BE2C (cell line): ENCODE measurements around the gene CYB561A3.

Experiments used
- DNase-seq: peaks from one replicate; pipeline ENCODE4 v3.0.0-alpha.2; 2020
- H3K27me3 ChIP-seq: fragments of 250-450 bp; sonication (Bioruptor Pico); 2 replicates; pipeline ENCODE4 v1.5.1; 2020; ENCODE audit warnings: mild to moderate bottlenecking
- H3K36me3 ChIP-seq: fragments of 250-450 bp; sonication (Bioruptor Pico); 2 replicates; pipeline ENCODE4 v1.5.1; 2020; ENCODE audit warnings: mild to moderate bottlenecking
- H3K4me1 ChIP-seq: fragments of 250-450 bp; sonication (Bioruptor Pico); 2 replicates; pipeline ENCODE4 v1.5.1; 2020
- H3K4me3 ChIP-seq: 2 replicates; pipeline ENCODE4 v1.5.1; 2011; ENCODE audit warnings: low read depth, low read length
- H3K9me3 ChIP-seq: fragments of 250-450 bp; sonication (Bioruptor Pico); 2 replicates; pipeline ENCODE4 v1.5.1; 2020
- TF ChIP-seq, protein P1 (sequence below): IDR thresholded peaks from 2 replicates; pipeline ENCODE4 v1.5.1; 2012; ENCODE audit warnings: mild to moderate bottlenecking, low read depth, low read length

The CYB561A3 gene

DNA sequence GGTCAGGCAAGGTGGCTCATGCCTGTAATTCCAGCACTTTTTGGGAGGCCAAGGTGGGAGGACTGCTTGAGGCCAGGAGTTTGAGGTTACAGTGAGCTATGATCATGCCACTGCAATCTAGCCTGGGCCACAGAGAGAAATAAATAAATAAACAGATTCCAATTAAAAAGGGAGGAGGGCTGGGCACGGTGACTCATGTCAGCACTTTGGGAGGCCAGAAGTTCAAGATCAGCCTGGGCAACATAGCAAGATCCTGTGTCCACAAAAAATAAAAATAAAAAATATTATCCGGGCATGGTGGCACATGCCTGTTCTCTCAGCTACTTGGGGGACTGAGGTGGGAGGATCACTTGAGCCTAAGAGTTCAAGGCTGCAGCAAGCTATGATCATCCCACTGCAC is 7.5 kb downstream of the CYB561A3 start:
- Histone ChIP-seq H3K36me3 (peaks cover 3% of the 10 kb centered on the region; the same call in 1 of the 2 replicates), H3K9me3 (no peaks in the 10 kb centered on the region), H3K27me3 (no peaks in the 10 kb centered on the region), H3K4me1 (no peaks in the 10 kb centered on the region), H3K4me3 (no peak overlapping the region)
- DNase-seq, result no peak
- TF ChIP-seq, protein P1, sequence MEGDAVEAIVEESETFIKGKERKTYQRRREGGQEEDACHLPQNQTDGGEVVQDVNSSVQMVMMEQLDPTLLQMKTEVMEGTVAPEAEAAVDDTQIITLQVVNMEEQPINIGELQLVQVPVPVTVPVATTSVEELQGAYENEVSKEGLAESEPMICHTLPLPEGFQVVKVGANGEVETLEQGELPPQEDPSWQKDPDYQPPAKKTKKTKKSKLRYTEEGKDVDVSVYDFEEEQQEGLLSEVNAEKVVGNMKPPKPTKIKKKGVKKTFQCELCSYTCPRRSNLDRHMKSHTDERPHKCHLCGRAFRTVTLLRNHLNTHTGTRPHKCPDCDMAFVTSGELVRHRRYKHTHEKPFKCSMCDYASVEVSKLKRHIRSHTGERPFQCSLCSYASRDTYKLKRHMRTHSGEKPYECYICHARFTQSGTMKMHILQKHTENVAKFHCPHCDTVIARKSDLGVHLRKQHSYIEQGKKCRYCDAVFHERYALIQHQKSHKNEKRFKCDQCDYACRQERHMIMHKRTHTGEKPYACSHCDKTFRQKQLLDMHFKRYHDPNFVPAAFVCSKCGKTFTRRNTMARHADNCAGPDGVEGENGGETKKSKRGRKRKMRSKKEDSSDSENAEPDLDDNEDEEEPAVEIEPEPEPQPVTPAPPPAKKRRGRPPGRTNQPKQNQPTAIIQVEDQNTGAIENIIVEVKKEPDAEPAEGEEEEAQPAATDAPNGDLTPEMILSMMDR, result no peak

DNA sequence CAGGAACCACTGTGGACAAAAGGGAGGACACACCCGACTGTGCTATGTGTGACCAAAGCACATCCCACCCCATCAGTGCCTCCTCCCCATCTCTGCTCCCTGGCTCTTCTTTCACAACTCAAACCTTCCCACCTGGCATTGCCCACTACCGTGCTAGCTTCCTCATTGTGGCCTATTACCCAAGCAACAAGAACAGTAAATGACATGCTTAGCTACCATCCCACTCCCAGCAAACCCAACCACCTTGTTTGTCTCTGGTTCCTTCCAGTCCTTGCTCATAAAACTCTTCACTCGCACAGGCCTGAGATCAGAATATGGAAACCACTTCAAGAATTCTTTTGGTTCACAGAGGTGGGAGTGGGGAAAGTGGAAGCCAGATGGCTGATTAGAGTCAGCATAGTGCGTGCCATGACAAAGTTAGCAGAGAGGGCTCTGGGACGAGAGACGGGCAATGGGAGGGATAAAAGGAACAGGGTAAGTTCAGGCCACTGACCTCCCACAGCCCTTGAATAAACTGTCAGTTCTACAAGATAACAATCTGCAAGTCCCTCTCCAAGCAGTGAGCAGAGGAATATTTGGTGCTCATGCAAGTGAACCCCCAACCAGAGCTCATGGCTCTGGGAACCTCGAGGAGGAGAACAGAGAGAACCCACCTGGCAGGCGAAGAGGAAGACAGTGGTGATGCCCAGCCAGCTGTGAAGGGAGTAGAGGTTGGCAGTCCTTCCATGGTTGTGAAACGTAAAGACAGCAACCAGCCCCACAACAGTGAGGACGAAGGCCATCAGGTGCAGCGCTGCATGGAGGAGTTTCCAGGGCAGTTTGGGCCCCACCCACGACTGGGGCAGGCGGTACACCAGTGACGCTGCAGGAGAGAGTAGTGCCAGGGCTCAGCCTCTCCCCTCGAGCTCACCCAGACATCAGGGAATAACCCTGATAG is 8.3 kb downstream of the CYB561A3 start:
- no peak for DNase-seq
- TF ChIP-seq, protein P1, result no peak
- H3K4me1 ChIP-seq, result no peaks in the 10 kb centered on the region

DNA sequence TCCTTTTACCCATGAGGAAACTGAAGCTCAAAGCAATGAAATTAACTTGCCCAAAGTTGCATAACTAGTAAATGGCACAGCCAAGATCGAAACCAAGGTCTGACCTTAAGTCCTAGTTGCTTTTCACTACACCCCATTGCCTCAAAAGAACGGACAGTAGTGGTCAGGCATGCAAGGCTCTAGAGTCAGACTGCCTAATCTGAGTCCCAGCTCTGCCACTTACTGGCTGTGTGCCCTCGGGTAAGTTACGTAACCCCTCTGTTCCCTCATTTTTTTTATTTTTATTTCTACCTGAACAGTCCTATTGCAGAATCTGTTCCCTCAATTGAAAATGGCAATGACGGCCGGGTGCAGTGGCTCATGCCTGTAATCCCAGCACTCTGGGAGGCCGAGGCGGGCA is 9.6 kb downstream of the CYB561A3 start:
- H3K4me1 ChIP-seq, result no peaks in the 10 kb centered on the region
- DNase-seq, result no peak

More for the DNA sequence above, 8.3 kb downstream of the CYB561A3 start:
- Histone ChIP-seq H3K9me3 (no peaks in the 10 kb centered on the region), H3K36me3 (peaks cover 3% of the 10 kb centered on the region; the same call in 1 of the 2 replicates), H3K27me3 (no peaks in the 10 kb centered on the region), H3K4me3 (no peak overlapping the region)

DNA sequence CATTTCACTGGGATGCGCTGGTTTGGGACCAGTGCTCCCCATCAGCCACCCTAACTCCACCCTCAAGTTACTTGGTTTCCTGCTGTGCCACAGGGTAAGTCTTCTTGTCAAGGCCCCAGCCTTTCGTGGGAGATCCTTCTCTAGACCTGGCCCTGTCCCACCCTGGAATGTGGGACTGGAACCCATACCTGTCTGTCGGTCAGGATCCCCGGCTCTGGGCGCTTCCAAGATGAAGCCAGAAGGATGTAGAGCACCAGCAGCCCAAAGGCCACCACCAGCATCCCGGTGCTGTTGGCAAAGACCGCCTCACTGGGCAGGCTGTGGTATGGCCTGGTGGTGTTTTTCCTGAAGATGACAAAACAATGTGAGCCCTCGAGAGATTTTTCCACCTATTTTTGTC is 10.9 kb downstream of the CYB561A3 start:
- Histone ChIP-seq H3K9me3 (no peaks in the 10 kb centered on the region), H3K36me3 (peaks cover 3% of the 10 kb centered on the region; the same call in 1 of the 2 replicates), H3K4me3 (no peak overlapping the region), H3K4me1 (peaks cover 1% of the 10 kb centered on the region; the same call in 1 of the 2 replicates), H3K27me3 (no peaks in the 10 kb centered on the region)
- DNase-seq, result no peak
- TF ChIP-seq, protein P1, result no peak

More for the DNA sequence above, 9.6 kb downstream of the CYB561A3 start:
- Histone ChIP-seq H3K27me3 (no peaks in the 10 kb centered on the region), H3K4me3 (no peak overlapping the region), H3K36me3 (peaks cover 3% of the 10 kb centered on the region; the same call in 1 of the 2 replicates), H3K9me3 (no peaks in the 10 kb centered on the region)
- TF ChIP-seq, protein P1, result no peak

DNA sequence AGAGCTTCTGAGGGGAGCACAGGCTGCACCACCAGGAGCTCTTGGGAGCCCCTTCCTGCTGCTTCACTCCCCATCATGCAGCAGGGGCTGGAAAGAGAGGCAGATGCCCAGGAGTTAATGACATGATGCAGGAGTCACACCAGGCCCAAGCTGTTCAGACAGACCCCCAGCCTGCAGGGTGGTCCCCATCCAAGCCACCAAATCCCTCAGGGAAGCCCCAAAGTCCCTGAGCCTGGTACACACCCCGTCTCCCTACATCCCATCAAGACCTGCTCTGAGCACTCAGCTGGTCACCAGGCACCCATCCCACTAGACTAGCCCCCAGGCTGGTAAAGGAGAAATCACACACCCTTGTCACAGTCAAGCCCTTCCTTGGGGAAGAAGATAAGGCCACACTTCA is 11.3 kb downstream of the CYB561A3 start:
- H3K9me3 ChIP-seq, result no peaks in the 10 kb centered on the region
- H3K4me1 ChIP-seq, result peaks cover 4% of the 10 kb centered on the region; the same call in 1 of the 2 replicates
- H3K4me3 ChIP-seq, result no peak overlapping the region
- TF ChIP-seq, protein P1, result no peak
- peaks cover 3% of the 10 kb centered on the region; the same call in 1 of the 2 replicates for H3K36me3 ChIP-seq
- H3K27me3 ChIP-seq, result no peaks in the 10 kb centered on the region
- no peak for DNase-seq

DNA sequence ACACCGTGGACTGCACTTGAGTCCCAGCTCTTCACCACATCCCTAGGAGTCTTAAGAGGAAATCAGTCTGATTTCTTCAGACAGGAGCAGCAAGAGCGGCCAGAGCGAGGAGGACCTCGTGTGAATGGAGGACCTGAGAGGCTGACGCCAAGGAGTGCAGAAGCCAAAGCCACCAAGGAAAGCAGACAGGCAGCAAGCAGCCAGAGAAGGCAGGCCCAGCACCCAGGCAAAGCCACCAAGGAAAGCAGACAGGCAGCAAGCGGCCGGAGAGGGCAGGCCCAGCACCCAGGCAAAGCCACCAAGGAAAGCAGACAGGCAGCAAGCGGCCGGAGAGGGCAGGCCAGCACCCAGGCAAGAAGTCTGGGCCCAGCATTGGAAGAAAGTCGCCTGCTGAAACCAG is 11.8 kb downstream of the CYB561A3 start:
- Histone ChIP-seq H3K4me3 (no peak overlapping the region), H3K36me3 (peaks cover 3% of the 10 kb centered on the region; the same call in 1 of the 2 replicates), H3K4me1 (peaks cover 5% of the 10 kb centered on the region), H3K9me3 (no peaks in the 10 kb centered on the region), H3K27me3 (no peaks in the 10 kb centered on the region)
- no peak for DNase-seq
- TF ChIP-seq, protein P1, result no peak
